ENCODE results near the gene SNX32.

SNX32 gene

GRCh38 chr11:65859095-65859811 is 25.5 kb downstream of the SNX32 start:
- peak overlapping the region; percentile 90 for H3K4me3 ChIP-seq (ENCODE audit: low read length)
- peak; percentile 3 for TF ChIP-seq CTCF (conservative IDR thresholded peaks at IDR 0.05; ENCODE audit: low read depth, low read length)
- DNase-seq (ENCODE audit: low read depth) = peak; percentile 92

- TF ChIP-seq CTCF (conservative IDR thresholded peaks at IDR 0.05; ENCODE audit: low read depth, low read length) = no peak
- DNase-seq (ENCODE audit: low read depth) = no peak
- H3K4me3 ChIP-seq (ENCODE audit: low read length) = peak overlapping the region; percentile 90
These were observed 26.1 kb downstream of the SNX32 start for GRCh38 chr11:65859812-65860277.

DNA sequence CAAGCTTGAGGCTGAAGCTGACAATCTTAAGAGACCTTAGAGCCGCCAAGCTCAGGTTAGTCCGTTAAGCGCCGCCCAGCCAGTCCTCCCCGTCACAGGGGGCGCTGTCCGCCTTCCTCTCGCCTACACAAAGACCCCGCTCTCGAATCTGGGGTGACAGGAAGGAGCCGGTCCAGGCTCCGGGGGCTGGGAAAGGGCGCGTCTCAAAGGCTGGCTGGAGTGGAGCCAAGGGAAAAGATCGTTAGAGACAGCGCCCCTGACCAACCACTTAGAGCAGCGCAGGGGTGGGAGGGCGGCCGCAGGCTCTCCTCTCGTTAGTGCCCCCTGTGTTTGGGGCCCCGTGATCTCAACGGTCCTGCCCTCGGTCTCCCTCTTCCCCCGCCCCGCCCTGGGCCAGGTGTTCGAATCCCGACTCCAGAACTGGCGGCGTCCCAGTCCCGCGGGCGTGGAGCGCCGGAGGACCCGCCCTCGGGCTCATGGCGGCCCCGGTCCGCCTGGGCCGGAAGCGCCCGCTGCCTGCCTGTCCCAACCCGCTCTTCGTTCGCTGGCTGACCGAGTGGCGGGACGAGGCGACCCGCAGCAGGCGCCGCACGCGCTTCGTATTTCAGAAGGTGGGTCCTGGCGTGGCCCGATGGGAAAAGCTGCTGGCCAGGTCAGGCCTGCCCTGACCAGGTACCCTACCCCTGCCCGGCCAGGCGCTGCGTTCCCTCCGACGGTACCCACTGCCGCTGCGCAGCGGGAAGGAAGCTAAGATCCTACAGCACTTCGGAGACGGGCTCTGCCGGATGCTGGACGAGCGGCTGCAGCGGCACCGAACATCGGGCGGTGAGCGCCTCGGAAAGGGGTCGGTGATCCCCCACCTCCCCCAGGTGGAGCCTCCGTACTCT is 26.8 kb downstream of the SNX32 start, which contains the start of gene MUS81:
MUS81 (plus strand) TSS at position 156 of the 887 bp plus-strand sequence; CDS start at position 477, 321 bp downstream.
- H3K4me3 ChIP-seq (ENCODE audit: low read length) = peak within 1 kb of the TSS; percentile 90
- DNase-seq (ENCODE audit: low read depth) = peak; percentile 95
- peak; percentile 84 for TF ChIP-seq CTCF (conservative IDR thresholded peaks at IDR 0.05; ENCODE audit: low read depth, low read length)

DNA sequence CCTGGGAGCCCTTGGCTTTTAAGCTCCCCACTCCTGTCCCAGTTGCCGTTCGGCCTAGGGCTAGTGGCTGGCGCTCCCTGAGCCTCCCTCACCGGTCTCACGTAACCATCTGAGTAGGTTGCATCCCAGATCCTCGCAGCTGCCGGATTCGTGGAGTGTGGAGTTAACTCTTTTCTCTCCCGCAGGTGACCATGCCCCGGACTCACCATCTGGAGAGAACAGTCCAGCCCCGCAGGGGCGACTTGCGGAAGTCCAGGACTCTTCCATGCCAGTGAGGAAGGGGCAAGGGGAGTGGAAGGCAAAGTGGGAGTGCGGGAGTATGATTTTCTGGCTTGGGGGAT is 27.4 kb downstream of the SNX32 start:
- TF ChIP-seq CTCF (conservative IDR thresholded peaks at IDR 0.05; ENCODE audit: low read depth, low read length) = no peak
- no peak for DNase-seq (ENCODE audit: low read depth)
- peak overlapping the region; percentile 90 for H3K4me3 ChIP-seq (ENCODE audit: low read length)

DNA sequence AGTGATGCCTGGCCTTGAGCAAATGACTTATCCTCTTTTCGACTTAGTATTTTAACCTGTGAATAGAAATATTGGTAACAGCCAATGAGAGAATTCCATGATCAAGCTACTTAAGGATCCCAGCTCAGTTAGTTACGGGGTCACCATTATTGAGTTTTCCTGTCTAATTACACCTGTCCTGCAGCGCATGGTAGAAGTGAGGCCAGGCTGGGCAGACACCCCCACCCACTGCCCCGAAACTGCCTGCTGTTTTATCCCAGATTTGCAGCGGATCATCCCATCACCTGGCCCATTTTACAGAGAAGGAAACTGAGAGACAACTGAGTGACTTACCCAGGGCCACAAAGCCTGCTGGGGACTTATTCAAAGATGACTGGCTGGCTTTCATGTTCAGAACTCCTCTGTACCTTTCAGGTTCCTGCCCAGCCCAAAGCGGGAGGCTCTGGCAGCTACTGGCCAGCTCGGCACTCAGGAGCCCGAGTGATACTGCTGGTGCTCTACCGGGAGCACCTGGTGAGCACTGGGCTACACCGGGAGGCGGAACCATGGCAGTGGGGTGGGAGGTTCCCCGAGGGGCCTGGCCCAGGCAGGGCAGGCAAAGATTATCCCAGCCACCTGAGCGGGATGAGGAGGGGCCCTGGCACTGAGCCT is 27.9 kb downstream of the SNX32 start:
- DNase-seq (ENCODE audit: low read depth) = no peak
- H3K4me3 ChIP-seq (ENCODE audit: low read length) = peak overlapping the region; percentile 90
- no peak for TF ChIP-seq CTCF (conservative IDR thresholded peaks at IDR 0.05; ENCODE audit: low read depth, low read length)

- H3K4me3 ChIP-seq (ENCODE audit: low read length) = peak overlapping the region; percentile 90
- no peak for DNase-seq (ENCODE audit: low read depth)
- no peak for TF ChIP-seq CTCF (conservative IDR thresholded peaks at IDR 0.05; ENCODE audit: low read depth, low read length)
These were observed 28.5 kb downstream of the SNX32 start for GRCh38 chr11:65862191-65862735.

All from retinal pigment epithelial cell (primary cell).